ENCODE measurements around the gene HMCN2. TPM values are rescaled to one million over a fixed set of nuclear protein-coding genes. Genes with fewer than 3 reads are reported as not detected.

Gene HMCN2
- total RNA-seq, 2 donors from 2014 or later = 2.9 to 5.5 TPM

DNA sequence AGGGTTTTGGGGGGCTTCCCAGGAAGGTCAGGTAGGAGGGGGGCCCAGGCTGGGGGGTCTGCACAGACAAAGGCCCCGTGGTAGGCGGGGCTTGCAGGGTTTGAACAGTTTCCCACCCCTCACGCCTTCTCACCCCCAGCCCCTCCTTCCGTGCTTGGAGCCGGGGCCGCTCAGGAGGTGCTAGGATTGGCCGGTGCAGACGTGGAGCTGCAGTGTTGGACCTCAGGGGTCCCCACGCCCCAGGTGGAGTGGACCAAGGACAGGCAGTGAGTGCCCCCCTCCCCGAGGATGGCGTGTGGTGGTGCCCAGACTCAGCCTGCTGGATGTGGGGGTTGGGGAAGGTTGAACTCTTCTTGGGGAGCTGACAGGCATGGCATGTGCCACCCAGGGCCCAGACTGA is 83.8 kb downstream of the HMCN2 start:
- Histone ChIP-seq H3K27ac (no peak overlapping the region), H3K4me3 (no peak overlapping the region), H3K4me1 (replicated peaks) (no peaks in the 10 kb centered on the region), H3K27me3 (replicated peaks; ENCODE audit: insufficient read depth) (no peaks in the 10 kb centered on the region), H3K9me3 (no peaks in the 10 kb centered on the region), H3K36me3 (no peaks in the 10 kb centered on the region)
- TF ChIP-seq POLR2A (IDR thresholded peaks at IDR 0.05) (no peak), POLR2AphosphoS5 (IDR thresholded peaks at IDR 0.05) (no peak)
- TF ChIP-seq, protein P1, sequence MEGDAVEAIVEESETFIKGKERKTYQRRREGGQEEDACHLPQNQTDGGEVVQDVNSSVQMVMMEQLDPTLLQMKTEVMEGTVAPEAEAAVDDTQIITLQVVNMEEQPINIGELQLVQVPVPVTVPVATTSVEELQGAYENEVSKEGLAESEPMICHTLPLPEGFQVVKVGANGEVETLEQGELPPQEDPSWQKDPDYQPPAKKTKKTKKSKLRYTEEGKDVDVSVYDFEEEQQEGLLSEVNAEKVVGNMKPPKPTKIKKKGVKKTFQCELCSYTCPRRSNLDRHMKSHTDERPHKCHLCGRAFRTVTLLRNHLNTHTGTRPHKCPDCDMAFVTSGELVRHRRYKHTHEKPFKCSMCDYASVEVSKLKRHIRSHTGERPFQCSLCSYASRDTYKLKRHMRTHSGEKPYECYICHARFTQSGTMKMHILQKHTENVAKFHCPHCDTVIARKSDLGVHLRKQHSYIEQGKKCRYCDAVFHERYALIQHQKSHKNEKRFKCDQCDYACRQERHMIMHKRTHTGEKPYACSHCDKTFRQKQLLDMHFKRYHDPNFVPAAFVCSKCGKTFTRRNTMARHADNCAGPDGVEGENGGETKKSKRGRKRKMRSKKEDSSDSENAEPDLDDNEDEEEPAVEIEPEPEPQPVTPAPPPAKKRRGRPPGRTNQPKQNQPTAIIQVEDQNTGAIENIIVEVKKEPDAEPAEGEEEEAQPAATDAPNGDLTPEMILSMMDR (IDR thresholded peaks at IDR 0.05) = no peak
- intact Hi-C loops (cut with DNase I) = no loop called here
- no peak for DNase-seq (ENCODE audit: low spot score)
- WGBS = 78% methylated on average over 11 of the region's 11 CpGs

DNA sequence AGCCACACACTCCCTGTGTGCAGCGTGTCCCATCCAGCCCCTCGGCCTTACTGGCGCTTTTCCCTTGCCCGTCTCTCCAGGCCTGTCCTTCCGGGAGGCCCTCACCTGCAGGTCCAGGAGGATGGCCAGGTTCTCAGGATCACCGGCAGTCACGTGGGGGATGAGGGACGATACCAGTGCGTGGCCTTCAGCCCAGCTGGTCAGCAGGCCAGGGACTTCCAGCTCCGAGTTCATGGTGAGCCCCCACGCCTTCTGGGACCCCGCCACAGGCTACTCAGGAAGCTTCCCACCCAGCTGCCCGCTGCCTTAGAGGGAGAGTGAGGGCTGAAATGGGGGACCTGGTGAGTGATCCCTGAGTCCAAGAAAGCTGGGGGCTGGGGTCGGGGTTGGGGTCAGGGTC is 85.8 kb downstream of the HMCN2 start:
- no peak overlapping the region for H3K4me3 ChIP-seq
- DNase-seq (ENCODE audit: low spot score) = no peak
- WGBS = 89% methylated on average over 14 of the region's 14 CpGs
- TF ChIP-seq, protein P1 (IDR thresholded peaks at IDR 0.05) = no peak
- TF ChIP-seq POLR2AphosphoS5 (IDR thresholded peaks at IDR 0.05) (no peak), POLR2A (IDR thresholded peaks at IDR 0.05) (no peak)
- no peaks in the 10 kb centered on the region for H3K27me3 ChIP-seq (replicated peaks; ENCODE audit: insufficient read depth)
- intact Hi-C loops (cut with DNase I) = no loop called here
- H3K36me3 ChIP-seq = no peaks in the 10 kb centered on the region
- no peaks in the 10 kb centered on the region for H3K4me1 ChIP-seq (replicated peaks)
- no peak overlapping the region for H3K27ac ChIP-seq
- no peaks in the 10 kb centered on the region for H3K9me3 ChIP-seq

DNA sequence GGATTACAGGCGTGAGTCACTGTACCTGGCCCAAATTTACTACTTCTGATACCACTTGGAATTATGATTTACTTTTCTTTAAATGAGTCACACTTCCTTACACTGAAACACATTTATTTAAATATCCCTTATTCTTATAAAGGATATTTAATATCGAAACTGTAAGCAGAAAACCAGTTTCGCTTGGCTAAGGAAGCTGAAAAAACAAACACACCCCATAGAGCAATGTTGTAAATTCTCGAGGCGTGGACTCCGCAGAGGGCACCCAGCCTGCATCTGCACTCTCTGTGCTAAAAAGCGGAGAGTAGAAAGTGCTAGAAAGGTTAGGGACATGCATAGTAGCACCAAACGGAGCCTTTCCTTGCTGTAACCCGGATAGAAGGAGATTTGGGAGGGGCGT is 86.5 kb downstream of the HMCN2 start:
- Histone ChIP-seq H3K9me3 (no peaks in the 10 kb centered on the region), H3K4me1 (replicated peaks) (no peaks in the 10 kb centered on the region), H3K27me3 (replicated peaks; ENCODE audit: insufficient read depth) (no peaks in the 10 kb centered on the region), H3K4me3 (no peak overlapping the region), H3K27ac (peak overlapping the region in 1 of 2 donors; percentile 39), H3K36me3 (no peaks in the 10 kb centered on the region)
- TF ChIP-seq POLR2A (IDR thresholded peaks at IDR 0.05) = no peak
- TF ChIP-seq POLR2AphosphoS5 (IDR thresholded peaks at IDR 0.05) = peak; percentile 61
- peak; percentile 25 for DNase-seq (ENCODE audit: low spot score)
- intact Hi-C loops (cut with DNase I) = no loop called here
- WGBS = 54% methylated on average over 10 of the region's 10 CpGs

DNA sequence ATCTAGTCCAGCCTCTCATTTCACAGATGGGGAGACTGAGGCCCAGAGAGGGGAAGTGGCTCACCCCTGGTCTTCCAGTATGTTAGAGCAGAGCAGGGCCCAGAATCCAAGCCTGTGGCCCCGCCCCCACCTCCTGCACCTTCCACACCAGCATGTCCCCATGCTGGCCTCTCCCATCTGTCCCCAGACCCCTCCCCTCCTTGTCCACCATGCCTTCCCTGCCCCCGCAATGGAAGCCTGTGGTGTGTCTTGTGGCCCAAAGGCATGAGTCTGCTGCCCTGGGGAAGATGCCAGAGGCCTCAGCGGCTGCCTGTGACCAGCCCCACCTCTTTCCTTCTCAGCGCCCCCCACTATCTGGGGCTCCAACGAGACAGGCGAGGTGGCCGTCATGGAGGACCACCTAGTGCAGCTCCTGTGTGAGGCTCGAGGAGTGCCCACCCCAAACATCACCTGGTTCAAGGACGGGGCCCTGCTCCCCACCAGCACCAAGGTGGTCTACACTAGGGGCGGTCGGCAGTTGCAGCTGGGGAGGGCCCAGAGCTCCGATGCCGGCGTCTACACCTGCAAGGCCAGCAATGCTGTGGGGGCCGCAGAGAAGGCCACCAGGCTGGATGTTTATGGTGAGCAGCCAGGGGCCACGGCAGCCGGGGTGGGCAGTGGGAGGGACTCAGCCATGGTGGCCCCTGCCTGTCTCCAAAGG is 87.2 kb downstream of the HMCN2 start:
- 93% methylated on average over 17 of the region's 17 CpGs for WGBS
- H3K4me3 ChIP-seq = no peak overlapping the region
- H3K36me3 ChIP-seq = no peaks in the 10 kb centered on the region
- no peak overlapping the region for H3K27ac ChIP-seq
- DNase-seq (ENCODE audit: low spot score) = no peak
- no peaks in the 10 kb centered on the region for H3K4me1 ChIP-seq (replicated peaks)
- intact Hi-C loops (cut with DNase I) = no loop called here
- no peaks in the 10 kb centered on the region for H3K27me3 ChIP-seq (replicated peaks; ENCODE audit: insufficient read depth)
- TF ChIP-seq POLR2A (IDR thresholded peaks at IDR 0.05) = no peak
- TF ChIP-seq, protein P1 (IDR thresholded peaks at IDR 0.05) = no peak
- no peaks in the 10 kb centered on the region for H3K9me3 ChIP-seq

DNA sequence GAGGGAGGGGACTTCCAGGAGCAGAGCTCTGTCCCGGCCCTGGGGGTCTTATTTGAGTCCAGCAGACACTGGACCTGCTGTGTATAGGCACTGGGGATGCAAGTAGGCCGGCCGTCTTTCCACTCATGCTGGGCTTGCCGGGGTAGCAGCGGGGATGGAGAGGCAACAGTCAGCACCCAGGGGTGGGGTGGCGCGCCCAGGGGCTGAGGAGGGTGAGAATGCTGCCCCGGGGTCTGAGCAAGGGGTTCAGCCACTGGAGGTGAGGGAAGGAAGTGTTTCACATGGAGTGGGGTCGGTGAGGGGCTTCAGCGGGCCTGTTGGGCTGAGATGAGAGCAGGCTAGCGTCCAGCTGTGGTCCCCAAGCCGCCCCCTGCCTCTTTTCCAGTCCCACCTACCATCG is 88.8 kb downstream of the HMCN2 start:
- Histone ChIP-seq H3K36me3 (no peaks in the 10 kb centered on the region), H3K4me1 (replicated peaks) (no peaks in the 10 kb centered on the region)
- intact Hi-C loops (cut with DNase I) = no loop called here

More for the DNA sequence above, 88.8 kb downstream of the HMCN2 start:
- no peak overlapping the region for H3K27ac ChIP-seq
- 94% methylated on average over 13 of the region's 13 CpGs for WGBS
- H3K4me3 ChIP-seq = no peak overlapping the region
- DNase-seq (ENCODE audit: low spot score) = no peak
- no peaks in the 10 kb centered on the region for H3K27me3 ChIP-seq (replicated peaks; ENCODE audit: insufficient read depth)
- TF ChIP-seq, protein P1 (IDR thresholded peaks at IDR 0.05) = no peak
- no peak for TF ChIP-seq POLR2A (IDR thresholded peaks at IDR 0.05)
- no peak for TF ChIP-seq POLR2AphosphoS5 (IDR thresholded peaks at IDR 0.05)
- H3K9me3 ChIP-seq = no peaks in the 10 kb centered on the region

Data from prostate gland (tissue), 2 donors.